Thymus (tissue), 11 donors: ENCODE data around the gene MRO. TPM values are rescaled to one million over a fixed set of nuclear protein-coding genes. Genes with fewer than 3 reads are reported as not detected.

Source experiments
- DNase-seq, 9 donors: peaks; one replicate each; pipeline ENCODE4 v3.0.0-alpha.2; 2013; ENCODE audit warnings: low spot score in 9 of 9, low read depth in 6 of 9, missing footprints in 1 of 9
- H3K27ac ChIP-seq, 2 donors: one replicate each; pipeline ENCODE4 v1.5.1; 2013; ENCODE audit warnings: control low read depth in 1 of 2, low read depth in 1 of 2, low read length in 1 of 2, mild to moderate bottlenecking in 1 of 2, moderate library complexity in 1 of 2
- H3K27me3 ChIP-seq, 2 donors: one replicate each; pipeline ENCODE4 v1.5.1; 2013; ENCODE audit warnings: low read length in 1 of 2; ENCODE audit not compliant: control insufficient read depth in 2 of 2, insufficient read depth in 1 of 2
- H3K36me3 ChIP-seq, 2 donors: one replicate each; pipeline ENCODE4 v1.5.1; 2013; ENCODE audit warnings: low read length in 1 of 2, mild to moderate bottlenecking in 1 of 2, moderate library complexity in 1 of 2; ENCODE audit not compliant: control insufficient read depth in 2 of 2, insufficient read depth in 2 of 2
- H3K4me1 ChIP-seq, 2 donors: one replicate each; pipeline ENCODE4 v1.5.1; 2013; ENCODE audit warnings: low read length in 2 of 2; ENCODE audit not compliant: control insufficient read depth in 2 of 2, insufficient read depth in 2 of 2
- H3K4me3 ChIP-seq, 2 donors: one replicate each; pipeline ENCODE4 v1.5.1; 2013; ENCODE audit warnings: low read length in 2 of 2, control low read depth in 1 of 2, mild to moderate bottlenecking in 1 of 2
- H3K9me3 ChIP-seq, 2 donors: one replicate each; pipeline ENCODE4 v1.5.1; 2013; ENCODE audit warnings: low read length in 1 of 2, mild to moderate bottlenecking in 1 of 2; ENCODE audit not compliant: control insufficient read depth in 2 of 2, insufficient read depth in 1 of 2
- WGBS: extraction: QIAGEN DNeasy Blood & Tissue Kit; methylation state at CpG from one replicate; pipeline ENCODE4 v1.1.7; 2013; 5-methylcytosine and 5-hydroxymethylcytosine counted together
- polyA plus RNA-seq: library from polyadenylated mRNA; stranded (reverse); fragments of 200-250 nt; gene quantifications from one replicate; pipeline ENCODE4 v1.2.3, GENCODE V29; 2013
- total RNA-seq: library from RNA; stranded (reverse); fragments of 120-200 nt; gene quantifications from one replicate; pipeline ENCODE4 v1.2.4, GENCODE V29; 2013
- donor health status: healthy.

Gene MRO
- total and polyA plus RNA-seq, 2 donors: 1.4 to 1.5 TPM

DNA sequence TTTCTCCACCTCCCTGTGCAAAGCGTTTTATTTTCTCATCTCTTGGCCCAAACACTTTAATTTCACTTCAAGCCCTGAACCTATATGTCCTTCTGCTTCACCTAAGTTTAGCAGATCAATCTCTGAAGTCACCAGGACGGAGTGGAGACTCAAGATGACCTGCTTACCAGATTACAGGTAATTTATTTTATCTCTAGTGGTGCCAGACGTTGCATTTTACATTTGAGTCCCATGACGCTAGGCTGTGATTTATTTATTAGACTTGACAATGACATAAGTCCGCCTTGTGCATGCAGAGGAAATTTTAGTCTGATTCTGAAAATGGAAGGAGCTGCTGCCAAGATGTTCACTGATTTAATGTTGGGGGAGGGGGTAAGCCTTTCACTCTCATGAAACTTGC lies 73.9 kb downstream of the MRO start:
- no peaks in the 10 kb centered on the region for H3K27me3 ChIP-seq
- H3K36me3 ChIP-seq: no peaks in the 10 kb centered on the region
- WGBS: 77% methylated on average over 5 of the region's 5 CpGs
- no peaks in the 10 kb centered on the region for H3K4me1 ChIP-seq
- DNase-seq: no peak
- no peak overlapping the region for H3K4me3 ChIP-seq
- H3K9me3 ChIP-seq: no peaks in the 10 kb centered on the region
- no peak overlapping the region for H3K27ac ChIP-seq

Other genes starting within 250 kb of the MRO start
- gene ME2, start 59.1 kb upstream of the MRO start, total RNA-seq: 65.9 TPM
- gene ME2, start 59.1 kb upstream of the MRO start, polyA plus RNA-seq: 35.6 TPM
- 8.5 TPM for gene ELAC1, start 148.0 kb upstream of the MRO start, total RNA-seq
- gene ELAC1, start 148.0 kb upstream of the MRO start, polyA plus RNA-seq: 11.7 TPM
- gene SMAD4, start 210.2 kb upstream of the MRO start, total RNA-seq: 85.0 TPM
- 25.3 TPM for gene SMAD4, start 210.2 kb upstream of the MRO start, polyA plus RNA-seq